CD4-positive, alpha-beta T cell treated with Interleukin-4 for 4 hours (primary cell): ENCODE results near the gene TRAPPC4.
"Not testable (repeated sequence)": the region's sequence is repeated elsewhere in the genome, so short reads cannot be mapped to it uniquely, and the experiment has no call there.

Source experiments
- DNase-seq: peaks from one replicate; pipeline ENCODE4 v3.0.0-alpha.2; 2020

TRAPPC4 gene

GRCh38 chr11:119038884-119039283 lies 20.3 kb downstream of the TRAPPC4 start:
- no peak for DNase-seq

- DNase-seq, result not testable (repeated sequence)
These were observed 20.9 kb downstream of the TRAPPC4 start for GRCh38 chr11:119039471-119039870.

- no peak for DNase-seq
These were observed 23.4 kb downstream of the TRAPPC4 start for GRCh38 chr11:119041821-119042514.

- no peak for DNase-seq
These were observed 24.4 kb downstream of the TRAPPC4 start for GRCh38 chr11:119042927-119043326.

GRCh38 chr11:119044708-119045107 lies 26.1 kb downstream of the TRAPPC4 start:
- DNase-seq, result no peak

GRCh38 chr11:119046489-119046888 lies 27.9 kb downstream of the TRAPPC4 start:
- no peak for DNase-seq

- no peak for DNase-seq
These were observed 28.6 kb downstream of the TRAPPC4 start for GRCh38 chr11:119047205-119047604.

GRCh38 chr11:119048644-119049043 lies 30.1 kb downstream of the TRAPPC4 start:
- DNase-seq, result no peak

GRCh38 chr11:119049081-119049480 lies 30.5 kb downstream of the TRAPPC4 start:
- DNase-seq, result no peak

- peak; percentile 37 for DNase-seq
These were observed 33.0 kb downstream of the TRAPPC4 start for GRCh38 chr11:119051440-119052162.

- DNase-seq, result no peak
These were observed 33.7 kb downstream of the TRAPPC4 start for GRCh38 chr11:119052163-119052814.

GRCh38 chr11:119054418-119054817 lies 35.9 kb downstream of the TRAPPC4 start:
- no peak for DNase-seq

GRCh38 chr11:119055901-119056300 lies 37.3 kb downstream of the TRAPPC4 start:
- DNase-seq, result no peak

GRCh38 chr11:119056421-119056999 lies 37.9 kb downstream of the TRAPPC4 start:
- peak; percentile 38 for DNase-seq

- DNase-seq, result peak; percentile 96
These were observed 38.6 kb downstream of the TRAPPC4 start, which contains the start of gene HYOU1 for GRCh38 chr11:119057000-119057769. Gene HYOU1 (minus strand): TSS chr11:119057205. CDS start chr11:119056160, 1,045 bp downstream.

- not testable (repeated sequence) for DNase-seq
These were observed 40.6 kb downstream of the TRAPPC4 start for GRCh38 chr11:119059128-119059527.

- no peak for DNase-seq
These were observed 42.7 kb downstream of the TRAPPC4 start for GRCh38 chr11:119061256-119061655.

- DNase-seq, result no peak
These were observed 44.2 kb downstream of the TRAPPC4 start for GRCh38 chr11:119062779-119063178.

- DNase-seq, result peak; percentile 56
These were observed 46.8 kb downstream of the TRAPPC4 start for GRCh38 chr11:119065369-119065768.

GRCh38 chr11:119067371-119068222 lies 49.0 kb downstream of the TRAPPC4 start, which contains the start of gene VPS11:
Gene VPS11 (plus strand): TSS chr11:119067818. CDS start chr11:119067824, 6 bp downstream.
- peak; percentile 96 for DNase-seq
